Panc1 (cell line): ENCODE data around the gene SLC37A1.

Experiments used
- TF ChIP-seq, protein P1 (sequence below): fragments of 450-650 bp; IDR thresholded peaks from 2 replicates; pipeline ENCODE4 v1.5.1; 2017; ENCODE audit warnings: mild to moderate bottlenecking
- TF ChIP-seq, protein P2 (sequence below), 2 experiments: IDR thresholded peaks; 2 replicates each; pipeline ENCODE4 v1.6.1; 2011 to 2012; ENCODE audit warnings: low read depth in 2 of 2, control low read depth in 1 of 2, low read length in 1 of 2, mild to moderate bottlenecking in 1 of 2, moderate library complexity in 1 of 2; ENCODE audit not compliant: insufficient read depth in 1 of 2

DNA sequence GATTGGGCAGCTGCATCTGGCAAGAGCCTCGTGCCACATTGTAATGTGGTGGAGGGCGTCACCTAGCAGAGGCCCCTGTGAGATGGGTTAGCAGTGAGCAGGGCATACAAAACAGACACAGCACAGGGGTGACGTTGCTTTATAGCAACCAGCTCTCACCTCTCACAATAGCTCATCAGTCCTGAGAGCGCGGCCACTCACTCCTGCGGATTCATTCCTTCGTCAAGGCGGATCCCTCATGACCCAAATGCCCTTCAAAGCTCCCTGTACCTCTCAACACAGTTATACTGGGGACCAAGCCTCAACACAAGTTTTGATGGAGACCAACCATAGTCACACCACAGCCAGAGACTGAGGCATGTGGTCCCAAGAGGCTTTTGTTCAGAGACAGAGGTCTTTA lies 22.9 kb downstream of the SLC37A1 start:
- TF ChIP-seq, protein P1, sequence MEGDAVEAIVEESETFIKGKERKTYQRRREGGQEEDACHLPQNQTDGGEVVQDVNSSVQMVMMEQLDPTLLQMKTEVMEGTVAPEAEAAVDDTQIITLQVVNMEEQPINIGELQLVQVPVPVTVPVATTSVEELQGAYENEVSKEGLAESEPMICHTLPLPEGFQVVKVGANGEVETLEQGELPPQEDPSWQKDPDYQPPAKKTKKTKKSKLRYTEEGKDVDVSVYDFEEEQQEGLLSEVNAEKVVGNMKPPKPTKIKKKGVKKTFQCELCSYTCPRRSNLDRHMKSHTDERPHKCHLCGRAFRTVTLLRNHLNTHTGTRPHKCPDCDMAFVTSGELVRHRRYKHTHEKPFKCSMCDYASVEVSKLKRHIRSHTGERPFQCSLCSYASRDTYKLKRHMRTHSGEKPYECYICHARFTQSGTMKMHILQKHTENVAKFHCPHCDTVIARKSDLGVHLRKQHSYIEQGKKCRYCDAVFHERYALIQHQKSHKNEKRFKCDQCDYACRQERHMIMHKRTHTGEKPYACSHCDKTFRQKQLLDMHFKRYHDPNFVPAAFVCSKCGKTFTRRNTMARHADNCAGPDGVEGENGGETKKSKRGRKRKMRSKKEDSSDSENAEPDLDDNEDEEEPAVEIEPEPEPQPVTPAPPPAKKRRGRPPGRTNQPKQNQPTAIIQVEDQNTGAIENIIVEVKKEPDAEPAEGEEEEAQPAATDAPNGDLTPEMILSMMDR: no peak
- TF ChIP-seq, protein P2, sequence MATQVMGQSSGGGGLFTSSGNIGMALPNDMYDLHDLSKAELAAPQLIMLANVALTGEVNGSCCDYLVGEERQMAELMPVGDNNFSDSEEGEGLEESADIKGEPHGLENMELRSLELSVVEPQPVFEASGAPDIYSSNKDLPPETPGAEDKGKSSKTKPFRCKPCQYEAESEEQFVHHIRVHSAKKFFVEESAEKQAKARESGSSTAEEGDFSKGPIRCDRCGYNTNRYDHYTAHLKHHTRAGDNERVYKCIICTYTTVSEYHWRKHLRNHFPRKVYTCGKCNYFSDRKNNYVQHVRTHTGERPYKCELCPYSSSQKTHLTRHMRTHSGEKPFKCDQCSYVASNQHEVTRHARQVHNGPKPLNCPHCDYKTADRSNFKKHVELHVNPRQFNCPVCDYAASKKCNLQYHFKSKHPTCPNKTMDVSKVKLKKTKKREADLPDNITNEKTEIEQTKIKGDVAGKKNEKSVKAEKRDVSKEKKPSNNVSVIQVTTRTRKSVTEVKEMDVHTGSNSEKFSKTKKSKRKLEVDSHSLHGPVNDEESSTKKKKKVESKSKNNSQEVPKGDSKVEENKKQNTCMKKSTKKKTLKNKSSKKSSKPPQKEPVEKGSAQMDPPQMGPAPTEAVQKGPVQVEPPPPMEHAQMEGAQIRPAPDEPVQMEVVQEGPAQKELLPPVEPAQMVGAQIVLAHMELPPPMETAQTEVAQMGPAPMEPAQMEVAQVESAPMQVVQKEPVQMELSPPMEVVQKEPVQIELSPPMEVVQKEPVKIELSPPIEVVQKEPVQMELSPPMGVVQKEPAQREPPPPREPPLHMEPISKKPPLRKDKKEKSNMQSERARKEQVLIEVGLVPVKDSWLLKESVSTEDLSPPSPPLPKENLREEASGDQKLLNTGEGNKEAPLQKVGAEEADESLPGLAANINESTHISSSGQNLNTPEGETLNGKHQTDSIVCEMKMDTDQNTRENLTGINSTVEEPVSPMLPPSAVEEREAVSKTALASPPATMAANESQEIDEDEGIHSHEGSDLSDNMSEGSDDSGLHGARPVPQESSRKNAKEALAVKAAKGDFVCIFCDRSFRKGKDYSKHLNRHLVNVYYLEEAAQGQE (IDR thresholded peaks at IDR 0.05; ENCODE audit: insufficient read depth in 1 of 2, low read depth in 2 of 2, low read length in 1 of 2): no peak
